HG03571 (cell line): ENCODE results near the gene PRR20B.
"Not testable (repeated sequence)": the region's sequence is repeated elsewhere in the genome, so short reads cannot be mapped to it uniquely, and the experiment has no call there.

Experiments used
- ATAC-seq: cut with Tn5 transposase; IDR thresholded peaks from one replicate; pipeline ENCODE4 v1.9.1; 2021; ENCODE audit not compliant: unreplicated experiment

PRR20B gene

DNA sequence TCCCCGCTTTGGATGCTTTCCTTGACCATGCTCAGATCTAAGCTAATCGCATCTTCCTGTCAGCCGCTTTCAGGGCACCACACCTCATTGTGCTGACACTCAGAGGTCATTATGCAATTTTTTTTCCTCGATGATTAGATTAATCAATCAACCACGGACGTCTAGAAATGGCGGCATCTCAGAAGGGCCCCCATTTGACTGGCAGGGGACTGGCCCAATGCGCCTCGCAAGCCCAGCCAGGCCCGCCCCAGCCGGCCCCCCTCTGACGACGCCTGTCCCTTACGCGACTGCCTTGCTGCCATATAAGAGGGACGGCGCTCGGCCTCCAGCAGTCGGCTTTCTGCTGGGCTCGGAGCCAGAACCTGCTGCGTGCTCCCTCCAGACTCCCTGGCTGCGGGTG lies at the start of gene PRR20B:
Gene PRR20B, plus strand, starts transcription at position 301 of the 400 bp plus-strand sequence. CDS start 387 bp downstream, outside the sequence.
- ATAC-seq = not testable (repeated sequence)

DNA sequence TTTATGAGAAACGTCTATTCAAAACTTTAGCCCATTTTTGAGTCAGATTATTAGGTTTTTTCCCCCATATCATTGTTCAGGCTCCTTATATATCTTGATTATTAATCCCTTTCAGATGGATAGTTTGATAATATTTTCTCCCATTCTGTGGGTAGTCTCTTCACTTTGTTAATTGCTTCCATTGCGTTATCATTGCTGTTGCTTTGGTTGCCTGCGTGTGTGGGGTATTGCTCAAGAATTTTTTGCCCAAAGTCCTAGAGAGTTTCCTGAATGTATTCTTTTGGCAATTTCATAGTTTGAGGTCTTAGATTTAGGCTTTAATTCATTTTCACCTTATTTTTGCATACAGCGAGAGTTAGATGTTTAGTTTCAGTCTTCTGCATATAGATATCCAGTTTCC lies 32.3 kb upstream of the PRR20B start:
- ATAC-seq = no peak

DNA sequence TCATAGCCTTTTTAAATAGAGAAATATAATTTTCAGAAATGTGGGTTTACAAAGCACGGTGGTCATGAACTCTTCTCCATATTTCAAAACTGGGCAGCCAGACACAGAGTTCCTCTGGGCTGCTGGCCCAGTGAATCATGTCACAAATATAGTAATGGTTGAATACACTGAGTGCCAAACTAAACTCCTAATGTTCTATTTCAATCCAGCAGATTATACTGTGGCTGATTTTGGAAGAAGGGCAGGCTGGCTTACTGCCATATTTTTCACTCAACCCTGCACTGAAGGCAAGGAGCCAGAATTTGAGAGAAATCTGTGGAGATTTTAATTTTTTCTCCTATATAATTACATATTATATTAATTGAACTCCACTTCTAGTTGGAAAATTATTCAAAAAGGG lies 23.6 kb upstream of the PRR20B start:
- ATAC-seq = no peak

DNA sequence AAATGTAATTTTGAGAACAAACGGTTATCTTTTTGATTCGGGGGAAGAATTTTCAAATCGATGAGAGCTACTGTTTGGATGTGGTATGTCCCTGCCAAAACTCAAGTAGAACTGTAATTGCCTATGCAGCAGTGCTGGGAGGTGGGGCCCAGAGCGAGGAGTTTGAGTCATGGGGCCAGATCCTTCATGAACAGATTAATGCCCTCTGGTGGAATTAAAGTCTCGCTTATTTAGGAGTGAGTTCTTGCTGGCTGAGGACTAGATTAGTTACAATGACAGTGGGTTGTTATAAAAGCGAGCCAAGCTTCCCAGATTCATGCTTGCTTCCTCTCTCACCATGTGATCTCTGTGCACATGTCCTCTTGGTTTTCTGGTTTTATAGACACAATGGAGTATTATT lies 18.4 kb upstream of the PRR20B start:
- ATAC-seq = no peak

DNA sequence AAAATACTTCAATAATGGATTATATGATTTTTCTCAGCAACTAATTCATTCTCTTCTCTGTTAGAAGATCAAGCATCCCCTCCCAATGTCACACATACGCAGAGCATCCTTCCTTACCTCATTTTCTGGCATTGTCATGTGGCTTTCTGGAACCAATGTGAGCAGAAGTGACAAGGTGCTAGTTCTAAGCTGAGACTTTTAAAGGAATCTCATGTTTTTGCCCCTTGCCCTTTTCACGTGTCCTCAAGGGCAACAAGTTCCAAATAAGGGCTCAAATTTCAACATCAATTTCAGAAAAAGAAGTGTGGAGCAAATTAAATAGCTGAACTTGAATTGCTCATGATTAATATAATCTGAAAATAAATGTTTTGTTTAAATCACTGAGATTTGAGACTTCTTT lies 11.2 kb upstream of the PRR20B start:
- ATAC-seq = no peak

DNA sequence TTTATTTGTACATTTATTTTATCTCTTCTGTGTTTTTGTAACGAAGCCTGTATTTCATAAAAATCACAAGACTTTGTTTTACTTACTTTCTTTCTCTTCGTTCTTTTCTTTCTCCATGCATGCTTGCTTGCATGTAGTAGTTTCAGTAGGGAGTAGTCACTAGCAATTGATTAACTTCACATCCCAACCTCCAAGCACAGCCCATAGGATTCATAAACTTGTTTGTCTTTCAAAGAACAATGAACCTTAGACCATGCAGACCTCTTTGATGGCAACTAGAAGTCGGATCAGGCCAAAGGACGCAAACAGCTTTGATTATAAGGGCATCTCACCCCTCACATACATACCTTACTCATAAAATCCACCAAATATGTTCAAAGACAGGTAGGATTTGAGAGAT lies 9.7 kb upstream of the PRR20B start:
- ATAC-seq = no peak

DNA sequence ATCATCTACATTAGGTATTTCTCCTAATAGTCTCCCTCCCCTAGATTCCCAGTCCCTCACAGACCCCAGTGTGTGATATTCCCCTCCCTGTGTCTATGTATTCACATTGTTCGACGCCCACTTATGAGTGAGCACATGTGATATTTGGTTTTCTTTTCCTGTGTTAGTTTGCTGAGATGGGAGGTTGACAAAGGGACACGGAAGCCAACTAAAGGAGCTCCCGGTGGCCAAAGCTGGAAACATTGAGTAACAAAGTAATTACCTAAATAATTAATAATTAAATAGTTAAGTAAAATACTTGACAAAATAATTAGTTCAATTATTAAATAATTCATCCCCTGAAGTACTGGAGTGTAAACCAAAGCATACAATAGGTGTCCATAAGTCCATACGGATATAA lies 8.3 kb upstream of the PRR20B start:
- no peak for ATAC-seq

DNA sequence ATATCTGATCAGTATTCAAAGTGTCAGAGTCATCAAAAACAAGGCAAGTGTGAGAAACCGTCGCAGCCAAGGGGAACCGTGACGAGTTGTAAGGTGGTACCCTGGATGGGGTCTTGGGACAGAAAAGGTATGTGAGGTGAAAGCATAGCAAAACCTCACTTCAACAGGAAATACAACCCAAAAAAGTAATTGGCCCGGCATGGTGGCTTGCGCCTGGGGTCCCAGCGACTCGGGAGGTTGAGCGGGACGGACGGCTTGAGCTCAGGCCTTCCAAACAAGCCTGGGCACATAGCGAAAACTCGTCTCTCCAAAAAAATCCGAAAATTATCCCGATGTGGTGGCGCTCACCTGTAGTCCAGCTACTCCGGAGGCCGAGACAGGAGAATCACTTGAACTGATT lies 7.5 kb upstream of the PRR20B start:
- not testable (repeated sequence) for ATAC-seq

DNA sequence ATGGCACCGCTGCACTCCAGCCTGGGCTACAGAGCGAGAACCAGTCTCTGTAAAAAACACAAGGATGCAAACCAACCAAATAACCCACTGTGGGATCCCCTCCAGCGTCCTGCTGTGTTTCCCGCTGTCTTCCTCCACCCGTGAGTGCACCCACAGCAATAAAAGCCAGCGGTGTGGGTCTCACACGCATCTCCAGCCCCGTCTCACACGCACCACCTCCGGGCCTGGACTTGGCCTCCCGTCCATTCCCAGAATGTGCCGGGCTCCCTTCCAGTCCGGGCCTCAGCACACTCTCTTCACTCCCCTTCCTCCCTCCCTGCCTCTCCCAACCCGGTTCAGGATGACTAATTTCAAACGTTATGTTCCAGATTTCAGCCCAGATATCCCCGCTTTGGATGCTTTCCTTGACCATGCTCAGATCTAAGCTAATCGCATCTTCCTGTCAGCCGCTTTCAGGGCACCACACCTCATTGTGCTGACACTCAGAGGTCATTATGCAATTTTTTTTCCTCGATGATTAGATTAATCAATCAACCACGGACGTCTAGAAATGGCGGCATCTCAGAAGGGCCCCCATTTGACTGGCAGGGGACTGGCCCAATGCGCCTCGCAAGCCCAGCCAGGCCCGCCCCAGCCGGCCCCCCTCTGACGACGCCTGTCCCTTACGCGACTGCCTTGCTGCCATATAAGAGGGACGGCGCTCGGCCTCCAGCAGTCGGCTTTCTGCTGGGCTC lies 6.9 kb upstream of the PRR20B start, which contains the start of gene PRR20A:
Gene PRR20A, plus strand, starts transcription at position 684 of the 734 bp plus-strand sequence. CDS start 387 bp downstream, outside the sequence.
- not testable (repeated sequence) for ATAC-seq

DNA sequence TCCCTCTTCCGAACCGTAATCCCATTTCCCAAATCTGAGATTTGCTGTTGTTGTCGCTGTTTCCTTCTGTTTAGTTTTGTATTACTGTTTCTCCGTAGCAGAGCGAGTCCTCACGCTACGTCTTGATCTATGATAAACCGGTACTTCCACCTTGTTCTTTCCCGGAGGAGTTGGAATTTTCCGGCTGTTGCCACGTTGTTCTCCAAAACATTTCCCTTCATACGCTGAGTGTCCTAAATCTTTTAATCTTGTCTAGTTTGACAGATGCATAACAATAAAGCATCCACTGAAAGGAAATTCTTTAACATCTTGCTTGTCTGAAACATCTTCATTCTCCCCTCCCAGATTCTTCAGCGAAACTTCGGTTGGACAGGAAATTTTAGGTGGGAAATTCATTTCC lies 818 bp downstream of the PRR20B start:
- ATAC-seq = not testable (repeated sequence)

DNA sequence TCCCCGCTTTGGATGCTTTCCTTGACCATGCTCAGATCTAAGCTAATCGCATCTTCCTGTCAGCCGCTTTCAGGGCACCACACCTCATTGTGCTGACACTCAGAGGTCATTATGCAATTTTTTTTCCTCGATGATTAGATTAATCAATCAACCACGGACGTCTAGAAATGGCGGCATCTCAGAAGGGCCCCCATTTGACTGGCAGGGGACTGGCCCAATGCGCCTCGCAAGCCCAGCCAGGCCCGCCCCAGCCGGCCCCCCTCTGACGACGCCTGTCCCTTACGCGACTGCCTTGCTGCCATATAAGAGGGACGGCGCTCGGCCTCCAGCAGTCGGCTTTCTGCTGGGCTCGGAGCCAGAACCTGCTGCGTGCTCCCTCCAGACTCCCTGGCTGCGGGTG lies 6.5 kb downstream of the PRR20B start, which contains the start of gene PRR20C:
Gene PRR20C, plus strand, starts transcription at position 301 of the 400 bp plus-strand sequence. CDS start 387 bp downstream, outside the sequence.
- not testable (repeated sequence) for ATAC-seq

DNA sequence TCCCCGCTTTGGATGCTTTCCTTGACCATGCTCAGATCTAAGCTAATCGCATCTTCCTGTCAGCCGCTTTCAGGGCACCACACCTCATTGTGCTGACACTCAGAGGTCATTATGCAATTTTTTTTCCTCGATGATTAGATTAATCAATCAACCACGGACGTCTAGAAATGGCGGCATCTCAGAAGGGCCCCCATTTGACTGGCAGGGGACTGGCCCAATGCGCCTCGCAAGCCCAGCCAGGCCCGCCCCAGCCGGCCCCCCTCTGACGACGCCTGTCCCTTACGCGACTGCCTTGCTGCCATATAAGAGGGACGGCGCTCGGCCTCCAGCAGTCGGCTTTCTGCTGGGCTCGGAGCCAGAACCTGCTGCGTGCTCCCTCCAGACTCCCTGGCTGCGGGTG lies 13.0 kb downstream of the PRR20B start, which contains the start of gene PRR20D:
Gene PRR20D, plus strand, starts transcription at position 301 of the 400 bp plus-strand sequence. CDS start 387 bp downstream, outside the sequence.
- not testable (repeated sequence) for ATAC-seq

DNA sequence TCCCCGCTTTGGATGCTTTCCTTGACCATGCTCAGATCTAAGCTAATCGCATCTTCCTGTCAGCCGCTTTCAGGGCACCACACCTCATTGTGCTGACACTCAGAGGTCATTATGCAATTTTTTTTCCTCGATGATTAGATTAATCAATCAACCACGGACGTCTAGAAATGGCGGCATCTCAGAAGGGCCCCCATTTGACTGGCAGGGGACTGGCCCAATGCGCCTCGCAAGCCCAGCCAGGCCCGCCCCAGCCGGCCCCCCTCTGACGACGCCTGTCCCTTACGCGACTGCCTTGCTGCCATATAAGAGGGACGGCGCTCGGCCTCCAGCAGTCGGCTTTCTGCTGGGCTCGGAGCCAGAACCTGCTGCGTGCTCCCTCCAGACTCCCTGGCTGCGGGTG lies 19.6 kb downstream of the PRR20B start, which contains the start of gene PRR20E:
Gene PRR20E, plus strand, starts transcription at position 301 of the 400 bp plus-strand sequence. CDS start 387 bp downstream, outside the sequence.
- not testable (repeated sequence) for ATAC-seq

DNA sequence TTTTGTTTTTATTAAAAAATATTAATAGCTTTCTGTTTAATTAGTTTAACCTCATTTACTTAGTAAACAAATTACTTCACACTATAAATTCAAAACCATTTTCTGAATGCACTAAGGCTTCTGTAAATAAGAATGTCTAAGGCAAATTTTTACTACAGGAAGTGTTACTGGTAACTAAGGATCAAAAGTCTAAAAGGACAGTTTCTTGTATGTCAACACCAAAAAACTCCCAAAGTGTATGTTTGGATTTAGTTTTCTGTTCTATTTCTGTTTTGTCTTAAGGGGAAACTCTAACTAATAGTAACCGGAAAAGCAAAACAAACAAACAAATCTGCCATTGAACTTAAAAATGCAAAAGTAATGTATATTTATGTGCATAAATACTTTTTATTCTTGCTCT lies 44.4 kb downstream of the PRR20B start:
- no peak for ATAC-seq
